OCI-LY1 (cell line): ENCODE results near the gene SNRK.

Experiments used
- H2AFZ ChIP-seq: fragments of 200-600 bp; sonication (generic), shearing (Covaris generic); 2 replicates; pipeline ENCODE4 v1.6.0; 2014; ENCODE audit warnings: antibody characterized with exemption, mild to moderate bottlenecking, low read length
- H3F3A ChIP-seq: fragments of 200-600 bp; sonication (generic), shearing (Covaris generic); 2 replicates; pipeline ENCODE4 v1.6.0; 2014; ENCODE audit warnings: mild to moderate bottlenecking, antibody characterized with exemption, low read length, moderate library complexity; ENCODE audit not compliant: insufficient read depth
- H3K27ac ChIP-seq: fragments of 200-600 bp; sonication (generic); 2 replicates; pipeline ENCODE4 v1.5.1; 2014; ENCODE audit warnings: low read length, mixed run types, mild to moderate bottlenecking, low read depth; ENCODE audit not compliant: poor library complexity, severe bottlenecking
- H3K27me3 ChIP-seq: fragments of 200-600 bp; sonication (generic); 2 replicates; pipeline ENCODE4 v1.6.0; 2014; ENCODE audit warnings: antibody characterized with exemption, mild to moderate bottlenecking, low read length, moderate library complexity; ENCODE audit not compliant: insufficient read depth
- H3K36me3 ChIP-seq: fragments of 200-600 bp; sonication (generic); 2 replicates; pipeline ENCODE4 v1.6.1; 2014; ENCODE audit warnings: mild to moderate bottlenecking, antibody characterized with exemption, low read length, moderate library complexity, mixed read lengths; ENCODE audit not compliant: insufficient read depth
- H3K4me1 ChIP-seq: fragments of 200-600 bp; sonication (generic); 2 replicates; pipeline ENCODE4 v1.5.1; 2014; ENCODE audit warnings: mild to moderate bottlenecking, low read length, moderate library complexity; ENCODE audit not compliant: insufficient read depth, severe bottlenecking
- H3K4me2 ChIP-seq: fragments of 200-600 bp; sonication (generic), shearing (Covaris generic); 2 replicates; pipeline ENCODE4 v1.6.1; 2014; ENCODE audit warnings: low read length
- H3K4me3 ChIP-seq: fragments of 200-600 bp; sonication (generic); 2 replicates; pipeline ENCODE4 v1.5.1; 2014; ENCODE audit warnings: low read length, low read depth, mild to moderate bottlenecking, mixed read lengths; ENCODE audit not compliant: poor library complexity, severe bottlenecking
- H3K79me2 ChIP-seq: fragments of 200-600 bp; shearing (Covaris generic); 2 replicates; pipeline ENCODE4 v1.6.1; 2016; ENCODE audit warnings: mixed run types, low read length, mixed read lengths; ENCODE audit not compliant: insufficient read depth
- H3K9ac ChIP-seq: fragments of 200-600 bp; sonication (generic), shearing (Covaris generic); 2 replicates; pipeline ENCODE4 v1.6.1; 2014; ENCODE audit warnings: mild to moderate bottlenecking, low read length, mixed read lengths
- H3K9me2 ChIP-seq: fragments of 200-600 bp; sonication (generic), shearing (Covaris generic); 2 replicates; pipeline ENCODE4 v1.6.1; 2014; ENCODE audit warnings: low read depth, mild to moderate bottlenecking, low read length, mixed read lengths
- H3K9me3 ChIP-seq: fragments of 200-600 bp; shearing (Covaris generic); 2 replicates; pipeline ENCODE4 v1.6.1; 2014; ENCODE audit warnings: low read length, mixed read lengths
- H4K20me1 ChIP-seq: fragments of 200-600 bp; sonication (generic), shearing (Covaris generic); 2 replicates; pipeline ENCODE4 v1.6.0; 2016; ENCODE audit warnings: mild to moderate bottlenecking, low read length; ENCODE audit not compliant: insufficient read depth
- CTCF ChIP-seq: fragments of 200-600 bp; sonication (generic), shearing (Covaris generic); IDR thresholded peaks from 2 replicates; pipeline ENCODE4 v1.5.1; 2017; ENCODE audit warnings: mild to moderate bottlenecking, antibody characterized with exemption, low read length, moderate library complexity, mixed read lengths
- EZH2 ChIP-seq: fragments of 200-600 bp; sonication (generic), shearing (Covaris generic); IDR thresholded peaks from 2 replicates; pipeline ENCODE4 v1.8.0; 2017; ENCODE audit warnings: borderline replicate concordance, mixed run types, mild to moderate bottlenecking, antibody characterized with exemption, low read length, moderate library complexity, mixed read lengths

SNRK gene

GRCh38 chr3:43289841-43290470 is 3.6 kb downstream of the SNRK start:
- Histone ChIP-seq H2AFZ (no peak overlapping the region), H3K9me2 (no peaks in the 10 kb centered on the region), H3K9me3 (no peaks in the 10 kb centered on the region), H3K27me3 (no peaks in the 10 kb centered on the region), H3K27ac (no peak overlapping the region), H3K4me1 (peaks cover 44% of the 10 kb centered on the region), H3K79me2 (peaks cover 71% of the 10 kb centered on the region), H3K4me3 (no peak overlapping the region), H3K36me3 (no peaks in the 10 kb centered on the region), H3K4me2 (no peak overlapping the region), H3K9ac (no peak overlapping the region), H3F3A (no peaks in the 10 kb centered on the region), H4K20me1 (0 out of 2 replicates have a peak, but pooled peaks cover 3% of the 10 kb centered on the region)
- no peak for TF ChIP-seq CTCF
- no peak for TF ChIP-seq EZH2

- Histone ChIP-seq H3K79me2 (peaks cover 78% of the 10 kb centered on the region), H3K9me2 (no peaks in the 10 kb centered on the region), H3K4me1 (peaks cover 41% of the 10 kb centered on the region), H4K20me1 (0 out of 2 replicates have a peak, but pooled peaks cover 3% of the 10 kb centered on the region), H2AFZ (no peak overlapping the region), H3K36me3 (no peaks in the 10 kb centered on the region), H3K4me2 (no peak overlapping the region), H3K9me3 (no peaks in the 10 kb centered on the region), H3K4me3 (no peak overlapping the region), H3K9ac (no peak overlapping the region), H3K27me3 (no peaks in the 10 kb centered on the region), H3K27ac (no peak overlapping the region), H3F3A (no peaks in the 10 kb centered on the region)
- no peak for TF ChIP-seq CTCF
- no peak for TF ChIP-seq EZH2
These were observed 4.6 kb downstream of the SNRK start for GRCh38 chr3:43290956-43291355.

- Histone ChIP-seq H3K4me2 (no peak overlapping the region), H4K20me1 (0 out of 2 replicates have a peak, but pooled peaks cover 3% of the 10 kb centered on the region), H3K79me2 (peaks cover 80% of the 10 kb centered on the region), H3K4me1 (peaks cover 46% of the 10 kb centered on the region), H3K9me2 (no peaks in the 10 kb centered on the region), H3K27me3 (no peaks in the 10 kb centered on the region), H3K4me3 (no peak overlapping the region), H3K9me3 (no peaks in the 10 kb centered on the region), H2AFZ (no peak overlapping the region), H3F3A (no peaks in the 10 kb centered on the region), H3K9ac (no peak overlapping the region), H3K36me3 (no peaks in the 10 kb centered on the region), H3K27ac (no peak overlapping the region)
- TF ChIP-seq EZH2 (no peak), CTCF (no peak)
These were observed 5.2 kb downstream of the SNRK start for GRCh38 chr3:43291546-43291945.
